ENCODE results near the gene E2F1.
A peak's percentile ranks its signal among the peaks of the same experiment; 100 is the strongest.

Gene E2F1

DNA sequence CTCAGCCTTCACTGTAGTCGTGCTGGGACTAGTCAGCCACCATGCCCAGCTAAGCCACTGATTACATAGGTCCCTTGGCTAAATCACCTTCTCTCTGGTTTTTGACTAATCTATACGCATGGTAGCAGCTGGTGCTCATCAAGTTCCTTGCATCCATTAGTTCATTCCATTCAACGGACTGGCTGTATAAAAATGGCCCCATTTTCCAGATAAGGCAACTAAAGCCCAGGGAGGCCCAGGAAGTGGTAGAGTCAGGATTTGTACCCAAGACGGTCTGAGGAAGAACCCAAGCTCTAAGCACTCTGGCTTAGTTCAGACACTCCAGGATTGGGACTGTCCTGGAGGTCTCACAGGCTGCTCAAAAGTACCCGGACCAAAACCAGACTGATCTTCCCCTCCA is 4.9 kb downstream of the E2F1 start:
- WGBS, 2 donors (ENCODE audit: extremely low coverage in 2 of 2, insufficient read length in 2 of 2, insufficient replicate concordance in 1 of 2): no CpG with 5 or more reads among the region's 5 CpGs
- Histone ChIP-seq H2AK5ac (ENCODE audit: low read depth, low read length) (no peak overlapping the region), H3K14ac (ENCODE audit: low read length) (no peak overlapping the region), H2AFZ (ENCODE audit: low read length) (no peak overlapping the region), H3K18ac (ENCODE audit: low read length) (no peak overlapping the region), H4K91ac (ENCODE audit: low read depth, low read length, poor library complexity) (no peak overlapping the region), H3K36me3 (replicated peaks in 1 of 2; ENCODE audit: control insufficient read depth in 2 of 2, insufficient read depth in 2 of 2, low read length in 2 of 2) (peaks cover 34 to 74% of the 10 kb centered on the region in 2 donors), H3K4me3 (ENCODE audit: low read length in 2 of 2) (no peak overlapping the region), H3K4ac (ENCODE audit: low read length) (no peak overlapping the region), H3K27ac (replicated peaks; ENCODE audit: low read length) (no peak overlapping the region), H3K4me2 (ENCODE audit: insufficient read depth, low read length, poor library complexity, severe bottlenecking) (no peak overlapping the region), H2BK120ac (ENCODE audit: low read depth, low read length) (no peak overlapping the region), H3K4me1 (ENCODE audit: control insufficient read depth in 2 of 2, insufficient read depth in 1 of 2, low read depth in 1 of 2, low read length in 2 of 2) (peaks cover 9 to 10% of the 10 kb centered on the region in 2 donors), H4K8ac (ENCODE audit: low read depth, low read length) (no peak overlapping the region), H3K23ac (ENCODE audit: low read depth, low read length, poor library complexity) (no peak overlapping the region), H3K9me3 (replicated peaks in 1 of 2; ENCODE audit: control insufficient read depth in 2 of 2, insufficient read depth in 1 of 2, low read depth in 1 of 2, low read length in 2 of 2) (peaks cover 0 to 5% of the 10 kb centered on the region in 2 donors), H3K27me3 (ENCODE audit: control insufficient read depth in 3 of 3, insufficient read depth in 3 of 3, low read depth in 1 of 3, low read length in 3 of 3) (no peaks in the 10 kb centered on the region), H2BK15ac (ENCODE audit: low read length) (no peak overlapping the region), H2BK5ac (ENCODE audit: low read length) (no peak overlapping the region), H3K9ac (ENCODE audit: low read depth, low read length, poor library complexity) (peak overlapping the region; percentile 78), H2BK12ac (ENCODE audit: low read length) (no peak overlapping the region), H3K79me1 (ENCODE audit: low read depth, low read length) (peaks cover 8% of the 10 kb centered on the region)
- no peak for DNase-seq (ENCODE audit: low spot score)

DNA sequence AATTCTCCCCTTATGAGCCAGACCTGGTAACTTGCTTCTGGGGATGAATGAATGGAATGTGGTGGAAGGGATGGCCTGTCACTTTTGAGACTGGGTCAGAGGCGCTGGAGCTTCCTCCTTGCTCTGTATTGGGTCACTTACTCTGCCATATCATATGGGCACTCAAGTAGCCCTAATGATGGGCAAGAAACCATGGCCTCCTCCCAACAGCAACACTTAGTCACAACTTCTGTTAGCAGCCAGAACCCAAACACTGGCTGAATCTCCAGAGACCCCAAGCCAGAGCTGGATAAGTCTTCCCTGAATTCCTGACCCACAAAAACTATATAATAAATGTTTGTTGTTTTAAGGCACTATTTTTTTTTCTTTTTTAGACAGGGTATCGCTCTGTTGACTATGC is 5.5 kb downstream of the E2F1 start:
- peaks cover 8% of the 10 kb centered on the region for H3K79me1 ChIP-seq (ENCODE audit: low read depth, low read length)
- H3K4me1 ChIP-seq (ENCODE audit: control insufficient read depth in 2 of 2, insufficient read depth in 1 of 2, low read depth in 1 of 2, low read length in 2 of 2): peaks cover 10 to 14% of the 10 kb centered on the region in 2 donors

DNA sequence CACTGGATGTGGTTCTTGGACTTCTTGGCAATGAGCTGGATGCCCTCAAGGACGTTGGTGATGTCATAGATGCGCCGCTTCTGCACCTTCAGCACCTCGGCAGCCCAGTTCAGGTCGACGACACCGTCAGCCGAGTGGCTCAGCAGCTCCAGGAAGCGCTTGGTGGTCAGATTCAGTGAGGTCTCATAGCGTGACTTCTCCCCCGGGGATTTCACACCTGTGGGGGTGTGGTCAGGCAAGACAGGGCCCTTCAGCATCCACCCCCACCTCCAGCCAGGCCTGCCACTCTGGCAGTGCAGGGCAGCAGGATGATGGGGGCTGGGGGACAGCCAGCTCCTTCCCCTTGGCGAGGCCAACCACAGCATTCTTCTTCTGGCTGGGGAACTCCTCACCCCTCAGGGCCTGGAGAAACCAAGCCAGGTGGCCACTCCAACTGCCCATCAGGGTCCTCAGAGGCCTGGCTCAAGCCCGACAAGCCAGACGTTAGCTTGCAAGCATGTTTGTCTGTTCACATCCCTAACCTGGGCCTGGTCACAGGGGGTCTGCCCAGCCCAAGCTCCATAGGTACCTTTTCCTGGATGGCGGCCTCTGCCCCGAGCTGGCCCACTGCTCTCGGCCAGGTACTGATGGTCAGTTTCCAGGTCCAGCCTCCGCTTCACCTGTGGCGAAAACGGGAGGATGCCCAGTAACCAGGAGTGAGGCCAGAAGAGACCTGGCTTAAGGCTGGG is 6.3 kb downstream of the E2F1 start:
- no peak overlapping the region for H2AFZ ChIP-seq (ENCODE audit: low read length)
- no peak for DNase-seq (ENCODE audit: low spot score)
- H3K4me1 ChIP-seq (ENCODE audit: control insufficient read depth in 2 of 2, insufficient read depth in 1 of 2, low read depth in 1 of 2, low read length in 2 of 2): peaks cover 13 to 20% of the 10 kb centered on the region in 2 donors
- WGBS, 2 donors (ENCODE audit: extremely low coverage in 2 of 2, insufficient read length in 2 of 2, insufficient replicate concordance in 1 of 2): no CpG with 5 or more reads among the region's 20 CpGs
- peaks cover 0 to 7% of the 10 kb centered on the region in 2 donors for H3K9me3 ChIP-seq (replicated peaks in 1 of 2; ENCODE audit: control insufficient read depth in 2 of 2, insufficient read depth in 1 of 2, low read depth in 1 of 2, low read length in 2 of 2)
- H3K4ac ChIP-seq (ENCODE audit: low read length): no peak overlapping the region
- peak overlapping the region; percentile 64 for H2BK120ac ChIP-seq (ENCODE audit: low read depth, low read length)
- H3K14ac ChIP-seq (ENCODE audit: low read length): no peak overlapping the region
- no peak overlapping the region for H3K18ac ChIP-seq (ENCODE audit: low read length)
- H2BK5ac ChIP-seq (ENCODE audit: low read length): no peak overlapping the region
- no peak overlapping the region for H2BK15ac ChIP-seq (ENCODE audit: low read length)
- H4K8ac ChIP-seq (ENCODE audit: low read depth, low read length): no peak overlapping the region
- no peak overlapping the region for H3K27ac ChIP-seq (replicated peaks; ENCODE audit: low read length)
- H4K91ac ChIP-seq (ENCODE audit: low read depth, low read length, poor library complexity): no peak overlapping the region
- no peak overlapping the region for H3K4me2 ChIP-seq (ENCODE audit: insufficient read depth, low read length, poor library complexity, severe bottlenecking)
- no peaks in the 10 kb centered on the region for H3K27me3 ChIP-seq (ENCODE audit: control insufficient read depth in 3 of 3, insufficient read depth in 3 of 3, low read depth in 1 of 3, low read length in 3 of 3)
- peak overlapping the region in 1 of 2 donors; percentile 51 for H3K4me3 ChIP-seq (ENCODE audit: low read length in 2 of 2)
- peaks cover 38 to 79% of the 10 kb centered on the region in 2 donors for H3K36me3 ChIP-seq (replicated peaks in 1 of 2; ENCODE audit: control insufficient read depth in 2 of 2, insufficient read depth in 2 of 2, low read length in 2 of 2)
- peak overlapping the region; percentile 22 for H3K23ac ChIP-seq (ENCODE audit: low read depth, low read length, poor library complexity)
- H2BK12ac ChIP-seq (ENCODE audit: low read length): no peak overlapping the region
- no peak overlapping the region for H3K9ac ChIP-seq (ENCODE audit: low read depth, low read length, poor library complexity)
- no peak overlapping the region for H2AK5ac ChIP-seq (ENCODE audit: low read depth, low read length)
- peaks cover 8% of the 10 kb centered on the region for H3K79me1 ChIP-seq (ENCODE audit: low read depth, low read length)

More for the DNA sequence above, 5.5 kb downstream of the E2F1 start:
- no peak overlapping the region for H2AK5ac ChIP-seq (ENCODE audit: low read depth, low read length)
- H2BK5ac ChIP-seq (ENCODE audit: low read length): no peak overlapping the region
- H2BK15ac ChIP-seq (ENCODE audit: low read length): no peak overlapping the region
- no peak for DNase-seq (ENCODE audit: low spot score)
- no peak overlapping the region for H3K9ac ChIP-seq (ENCODE audit: low read depth, low read length, poor library complexity)
- no peak overlapping the region for H3K18ac ChIP-seq (ENCODE audit: low read length)
- H4K8ac ChIP-seq (ENCODE audit: low read depth, low read length): no peak overlapping the region
- H3K4me2 ChIP-seq (ENCODE audit: insufficient read depth, low read length, poor library complexity, severe bottlenecking): no peak overlapping the region
- H2BK120ac ChIP-seq (ENCODE audit: low read depth, low read length): no peak overlapping the region
- H3K4me3 ChIP-seq (ENCODE audit: low read length in 2 of 2): no peak overlapping the region
- H4K91ac ChIP-seq (ENCODE audit: low read depth, low read length, poor library complexity): no peak overlapping the region
- no peak overlapping the region for H3K27ac ChIP-seq (replicated peaks; ENCODE audit: low read length)
- H2AFZ ChIP-seq (ENCODE audit: low read length): no peak overlapping the region
- peaks cover 0 to 7% of the 10 kb centered on the region in 2 donors for H3K9me3 ChIP-seq (replicated peaks in 1 of 2; ENCODE audit: control insufficient read depth in 2 of 2, insufficient read depth in 1 of 2, low read depth in 1 of 2, low read length in 2 of 2)
- no peak overlapping the region for H3K23ac ChIP-seq (ENCODE audit: low read depth, low read length, poor library complexity)
- H3K4ac ChIP-seq (ENCODE audit: low read length): no peak overlapping the region
- H3K27me3 ChIP-seq (ENCODE audit: control insufficient read depth in 3 of 3, insufficient read depth in 3 of 3, low read depth in 1 of 3, low read length in 3 of 3): no peaks in the 10 kb centered on the region
- H3K14ac ChIP-seq (ENCODE audit: low read length): no peak overlapping the region
- no CpG with 5 or more reads among the region's 2 CpGs for WGBS, 2 donors (ENCODE audit: extremely low coverage in 2 of 2, insufficient read length in 2 of 2, insufficient replicate concordance in 1 of 2)
- peaks cover 37 to 79% of the 10 kb centered on the region in 2 donors for H3K36me3 ChIP-seq (replicated peaks in 1 of 2; ENCODE audit: control insufficient read depth in 2 of 2, insufficient read depth in 2 of 2, low read length in 2 of 2)
- no peak overlapping the region for H2BK12ac ChIP-seq (ENCODE audit: low read length)

DNA sequence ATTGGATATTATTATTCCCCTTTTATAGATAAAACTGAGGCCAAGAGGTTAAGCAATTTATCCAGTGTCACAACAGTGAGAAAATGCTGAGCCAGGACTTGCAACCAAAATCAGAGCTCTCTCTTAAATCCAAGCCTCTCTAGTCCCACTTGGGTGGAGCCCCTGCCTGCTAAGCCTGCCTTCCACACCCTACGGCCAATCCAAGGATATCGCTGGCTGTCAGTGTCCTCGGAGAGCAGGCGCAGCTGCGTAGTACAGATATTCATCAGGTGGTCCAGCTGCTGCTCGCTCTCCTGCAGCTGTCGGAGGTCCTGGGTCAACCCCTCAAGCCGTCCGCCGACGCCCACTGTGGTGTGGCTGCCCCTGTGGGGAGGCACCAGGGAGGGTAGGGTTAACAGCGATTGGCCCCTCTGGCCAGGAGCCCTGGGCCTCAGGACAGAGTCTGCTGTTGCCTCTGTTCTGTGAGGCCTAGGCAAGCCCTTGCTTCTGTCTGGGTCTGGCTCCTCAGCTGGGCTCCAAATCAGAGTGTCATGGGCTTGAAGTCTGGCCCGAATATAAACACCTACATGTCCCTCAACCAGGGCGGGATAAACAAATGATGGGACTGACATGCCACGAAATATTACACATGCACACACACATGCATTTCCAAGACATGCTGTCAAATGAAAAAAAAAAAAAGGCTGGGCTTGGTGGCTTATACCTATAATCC is 8.0 kb downstream of the E2F1 start:
- Histone ChIP-seq H3K9me3 (replicated peaks in 1 of 2; ENCODE audit: control insufficient read depth in 2 of 2, insufficient read depth in 1 of 2, low read depth in 1 of 2, low read length in 2 of 2) (peaks cover 0 to 7% of the 10 kb centered on the region in 2 donors), H3K36me3 (replicated peaks in 1 of 2; ENCODE audit: control insufficient read depth in 2 of 2, insufficient read depth in 2 of 2, low read length in 2 of 2) (peaks cover 38 to 71% of the 10 kb centered on the region in 2 donors), H3K14ac (ENCODE audit: low read length) (no peak overlapping the region), H2BK12ac (ENCODE audit: low read length) (no peak overlapping the region), H3K18ac (ENCODE audit: low read length) (no peak overlapping the region), H2AK5ac (ENCODE audit: low read depth, low read length) (no peak overlapping the region), H3K9ac (ENCODE audit: low read depth, low read length, poor library complexity) (no peak overlapping the region), H3K4ac (ENCODE audit: low read length) (no peak overlapping the region), H3K4me1 (ENCODE audit: control insufficient read depth in 2 of 2, insufficient read depth in 1 of 2, low read depth in 1 of 2, low read length in 2 of 2) (peaks cover 18 to 22% of the 10 kb centered on the region in 2 donors), H3K4me2 (ENCODE audit: insufficient read depth, low read length, poor library complexity, severe bottlenecking) (no peak overlapping the region), H2BK120ac (ENCODE audit: low read depth, low read length) (no peak overlapping the region), H4K8ac (ENCODE audit: low read depth, low read length) (no peak overlapping the region), H3K27me3 (ENCODE audit: control insufficient read depth in 3 of 3, insufficient read depth in 3 of 3, low read depth in 1 of 3, low read length in 3 of 3) (no peaks in the 10 kb centered on the region), H3K4me3 (ENCODE audit: low read length in 2 of 2) (no peak overlapping the region), H3K27ac (replicated peaks; ENCODE audit: low read length) (no peak overlapping the region), H2AFZ (ENCODE audit: low read length) (no peak overlapping the region), H3K79me1 (ENCODE audit: low read depth, low read length) (peaks cover 8% of the 10 kb centered on the region), H2BK15ac (ENCODE audit: low read length) (no peak overlapping the region), H3K23ac (ENCODE audit: low read depth, low read length, poor library complexity) (peak overlapping the region; percentile 34), H2BK5ac (ENCODE audit: low read length) (no peak overlapping the region), H4K91ac (ENCODE audit: low read depth, low read length, poor library complexity) (no peak overlapping the region)
- no CpG with 5 or more reads among the region's 15 CpGs for WGBS, 2 donors (ENCODE audit: extremely low coverage in 2 of 2, insufficient read length in 2 of 2, insufficient replicate concordance in 1 of 2)
- DNase-seq (ENCODE audit: low spot score): no peak
